NCI-H748 treated with DMSO at 0.1 percent for 48 hours (cell line): ENCODE measurements around the gene ZNF536.

ENCODE experiments used
- DNase-seq: peaks from one replicate; lab custom pipeline; 2025; lab: John Stamatoyannopoulos, UW

Gene ZNF536

DNA sequence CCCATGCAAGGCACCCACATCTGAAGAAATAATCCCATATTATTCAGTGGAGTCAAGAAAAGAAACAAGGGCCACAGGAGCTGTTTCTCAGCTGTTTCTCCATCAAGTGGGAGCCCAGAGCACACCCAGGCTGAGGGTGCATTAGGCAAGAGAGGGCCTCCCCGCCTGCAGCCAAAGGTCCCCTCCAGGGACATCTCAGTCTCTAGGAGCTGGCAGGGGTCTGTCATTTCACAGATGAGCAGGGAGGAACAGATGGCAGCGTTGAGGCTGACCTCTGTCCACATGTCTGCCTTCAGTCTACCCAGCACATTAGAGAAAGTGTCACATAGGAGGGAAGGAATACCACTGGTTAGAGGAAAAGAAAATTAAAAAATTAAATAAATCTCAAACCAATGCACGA, 157.7 kb downstream of the ZNF536 start:
- DNase-seq: no peak

- DNase-seq: no peak
Measured at GRCh38 chr19:30530751-30531150, 158.6 kb downstream of the ZNF536 start.

DNA sequence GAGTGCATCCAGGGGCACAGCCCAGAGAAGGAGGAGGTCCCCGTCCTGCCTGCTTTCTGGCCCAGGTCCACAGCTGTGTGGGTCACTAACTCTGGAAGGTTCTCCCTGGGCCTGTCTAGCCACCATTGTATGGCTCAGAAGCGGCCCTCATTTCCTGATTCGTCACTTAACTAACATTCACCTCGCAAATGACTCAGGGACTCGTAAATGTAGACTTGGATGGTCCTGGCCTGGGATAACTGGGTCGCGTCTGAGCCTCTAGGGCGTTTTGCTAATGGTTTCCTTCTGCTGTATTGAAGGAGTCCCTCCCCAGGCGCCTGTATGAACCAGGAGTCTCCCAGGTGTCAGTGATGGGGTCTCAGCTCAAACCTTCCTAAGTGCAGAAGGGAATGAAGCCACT, 162.8 kb downstream of the ZNF536 start:
- DNase-seq: no peak

- no peak for DNase-seq
Measured at GRCh38 chr19:30536975-30537374, 164.8 kb downstream of the ZNF536 start.

- no peak for DNase-seq
Measured at GRCh38 chr19:30539315-30539714, 167.1 kb downstream of the ZNF536 start.

DNA sequence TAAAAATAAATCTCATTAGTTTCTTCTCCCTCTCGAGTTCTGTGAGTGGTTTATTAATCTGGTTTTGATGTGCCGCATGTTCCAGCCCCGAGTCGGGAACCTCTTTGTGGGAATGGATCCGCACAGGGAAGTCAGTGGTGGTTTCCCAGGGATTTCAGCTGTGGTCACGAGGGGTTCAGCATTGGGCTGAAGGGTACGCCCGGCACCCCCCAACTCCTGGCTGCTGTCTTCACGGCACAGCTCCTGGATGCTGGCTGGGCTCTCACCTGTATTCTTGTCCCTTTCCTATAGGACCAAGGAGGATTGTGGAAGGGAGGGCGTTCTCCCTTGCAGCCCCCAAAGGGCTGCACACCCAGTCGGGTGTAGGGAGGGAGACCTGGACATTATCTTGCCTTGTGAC, 167.8 kb downstream of the ZNF536 start:
- no peak for DNase-seq

GRCh38 chr19:30540761-30541160, 168.6 kb downstream of the ZNF536 start:
- DNase-seq: no peak

DNA sequence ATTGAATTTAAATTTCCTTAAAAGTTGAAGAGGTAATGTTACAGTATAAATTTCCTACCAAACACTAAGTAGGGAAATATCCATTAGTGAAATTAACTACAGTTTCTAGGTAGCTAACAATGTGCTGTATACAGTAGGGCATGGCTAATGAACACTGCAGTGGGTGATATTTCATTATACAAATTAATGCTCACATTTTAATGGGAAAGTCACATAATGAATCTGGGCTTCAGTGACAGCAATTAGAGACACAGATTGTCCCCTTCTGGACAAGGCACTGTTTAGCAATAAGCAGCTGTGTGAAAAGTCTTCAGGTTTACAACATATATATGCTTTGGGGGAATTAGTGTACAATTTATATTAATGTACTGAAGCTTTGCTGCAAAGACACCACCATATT, 169.4 kb downstream of the ZNF536 start:
- DNase-seq: no peak

- DNase-seq: no peak
Measured at GRCh38 chr19:30543243-30543945, 171.2 kb downstream of the ZNF536 start.

DNA sequence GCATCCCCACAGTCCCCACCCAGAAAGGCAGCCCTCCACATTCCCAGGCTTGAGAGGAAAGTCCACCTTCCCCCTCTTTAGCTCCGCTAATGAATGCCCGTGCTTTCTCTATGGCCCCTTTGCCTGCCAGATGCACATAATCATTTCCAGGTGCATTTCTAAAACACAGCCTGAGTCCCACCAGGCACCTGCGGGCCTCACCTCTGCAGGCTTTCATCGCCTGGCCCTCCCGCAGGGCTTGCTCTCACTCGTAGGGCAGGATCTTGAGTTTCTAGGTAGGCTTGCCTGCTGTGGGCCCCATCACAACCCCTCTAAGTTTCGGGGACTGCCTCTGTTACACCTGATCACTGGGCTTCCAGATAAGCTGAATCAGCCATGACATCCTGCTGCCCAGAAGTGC, 173.6 kb downstream of the ZNF536 start:
- DNase-seq: no peak

- no peak for DNase-seq
Measured at GRCh38 chr19:30546332-30546731, 174.1 kb downstream of the ZNF536 start.

GRCh38 chr19:30547246-30547645, 175.1 kb downstream of the ZNF536 start:
- DNase-seq: no peak

DNA sequence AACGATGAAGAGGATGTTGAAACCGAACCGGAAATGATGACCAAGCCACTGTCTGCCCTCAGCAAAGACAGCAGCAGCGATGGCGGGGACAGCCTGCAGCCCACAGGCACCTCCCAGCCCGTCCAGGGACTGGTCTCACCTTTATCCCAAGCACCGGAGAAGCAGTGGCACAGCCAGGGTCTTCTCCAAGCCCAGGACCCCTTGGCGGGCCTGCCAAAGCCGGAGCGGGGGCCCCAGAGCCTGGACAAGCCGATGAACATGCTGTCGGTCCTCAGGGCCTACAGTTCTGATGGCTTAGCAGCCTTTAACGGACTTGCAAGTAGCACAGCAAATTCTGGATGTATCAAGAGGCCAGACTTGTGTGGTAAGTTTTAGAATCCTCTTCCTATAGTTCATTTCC, 177.0 kb downstream of the ZNF536 start:
- no peak for DNase-seq

GRCh38 chr19:30551271-30551670, 179.1 kb downstream of the ZNF536 start:
- no peak for DNase-seq

- no peak for DNase-seq
Measured at GRCh38 chr19:30552593-30552992, 180.4 kb downstream of the ZNF536 start.

- DNase-seq: no peak
Measured at GRCh38 chr19:30555075-30555790, 183.0 kb downstream of the ZNF536 start.

DNA sequence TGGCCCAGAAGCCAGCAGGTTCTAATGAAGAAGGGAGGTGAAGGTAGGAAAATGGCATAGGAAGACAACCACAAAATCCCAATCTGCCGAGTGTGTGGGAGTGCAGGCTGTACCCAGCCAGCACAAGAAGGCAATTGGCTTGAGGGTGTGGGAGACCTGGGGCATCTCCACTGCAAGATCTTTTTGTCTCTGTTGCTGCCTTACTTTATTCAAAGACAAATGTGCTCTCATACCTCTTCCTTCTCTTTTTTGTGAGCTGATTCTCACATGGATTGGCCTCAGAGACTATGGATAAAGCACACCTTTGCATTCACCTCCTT, 183.6 kb downstream of the ZNF536 start:
- DNase-seq: no peak

GRCh38 chr19:30556230-30556711, 184.1 kb downstream of the ZNF536 start:
- DNase-seq: peak; percentile 75

- DNase-seq: no peak
Measured at GRCh38 chr19:30557212-30557611, 185.0 kb downstream of the ZNF536 start.

- no peak for DNase-seq
Measured at GRCh38 chr19:30557927-30558557, 185.9 kb downstream of the ZNF536 start.

GRCh38 chr19:30558793-30559192, 186.6 kb downstream of the ZNF536 start:
- no peak for DNase-seq

DNA sequence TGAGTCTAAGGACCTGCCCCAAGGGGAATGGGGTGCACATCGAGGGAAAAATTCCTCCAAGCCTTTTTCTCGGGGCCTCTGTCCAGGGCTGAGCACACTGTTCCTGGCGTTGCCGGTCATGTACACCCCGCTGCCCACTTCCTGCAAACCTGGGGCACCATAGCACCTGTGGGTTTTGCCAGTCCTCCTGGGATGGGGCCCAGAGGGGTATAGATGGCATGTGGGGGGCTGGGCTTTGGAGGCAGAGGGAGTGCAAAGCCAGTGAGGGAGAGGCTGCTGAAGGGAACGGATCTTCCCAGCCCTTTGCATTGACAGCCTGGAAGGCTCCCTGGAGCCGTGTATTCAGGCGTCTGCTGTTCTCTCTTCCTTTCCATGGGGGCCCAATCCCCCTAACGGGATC, 187.3 kb downstream of the ZNF536 start:
- DNase-seq: no peak

GRCh38 chr19:30562981-30563380, 190.8 kb downstream of the ZNF536 start:
- no peak for DNase-seq
